ENCODE data around the gene ARSH. TPM values are rescaled to one million over a fixed set of nuclear protein-coding genes. Genes with fewer than 3 reads are reported as not detected.

ARSH gene
- total RNA-seq, 6 experiments from 2014 or later = not detected

DNA sequence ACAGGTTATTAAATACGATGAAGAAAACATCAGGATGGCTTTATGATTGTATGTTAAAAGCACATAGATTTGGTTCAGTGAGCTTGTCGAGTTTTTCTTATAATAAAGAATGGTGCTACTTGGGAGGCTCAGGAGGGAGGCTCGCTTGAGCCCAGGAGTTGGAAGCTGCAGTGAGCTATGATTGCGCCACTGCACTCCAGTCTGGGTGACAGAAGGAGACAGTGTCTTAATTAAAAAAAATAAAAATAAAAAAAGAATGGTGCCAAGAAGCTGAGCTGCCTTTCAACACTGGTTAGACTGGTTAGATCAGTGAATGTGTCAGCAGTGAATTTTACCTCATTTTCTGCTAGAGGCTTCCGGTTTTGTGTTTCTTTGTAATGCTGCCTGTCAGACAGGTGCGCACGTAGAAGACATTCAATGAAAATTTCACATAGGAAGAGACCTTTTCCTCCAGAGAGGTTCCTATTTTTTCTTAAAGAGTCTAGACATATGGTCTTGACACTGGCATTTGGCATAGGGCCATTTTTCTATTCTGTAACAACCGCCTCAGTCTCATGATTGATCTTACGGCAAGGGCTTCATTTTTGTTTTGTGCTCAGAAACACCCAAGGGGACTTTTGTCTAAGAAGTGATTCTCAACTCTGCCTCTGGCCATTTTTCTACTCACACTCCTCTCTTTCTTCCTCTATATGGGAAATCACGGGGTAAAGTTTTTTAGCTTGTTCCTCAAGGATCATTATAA is 19.9 kb downstream of the ARSH start:
- 55% methylated on average over 9 of the region's 10 CpGs for WGBS (ENCODE audit: insufficient coverage, low coverage, low lambda C conversion rate, missing lambda C conversion rate)

DNA sequence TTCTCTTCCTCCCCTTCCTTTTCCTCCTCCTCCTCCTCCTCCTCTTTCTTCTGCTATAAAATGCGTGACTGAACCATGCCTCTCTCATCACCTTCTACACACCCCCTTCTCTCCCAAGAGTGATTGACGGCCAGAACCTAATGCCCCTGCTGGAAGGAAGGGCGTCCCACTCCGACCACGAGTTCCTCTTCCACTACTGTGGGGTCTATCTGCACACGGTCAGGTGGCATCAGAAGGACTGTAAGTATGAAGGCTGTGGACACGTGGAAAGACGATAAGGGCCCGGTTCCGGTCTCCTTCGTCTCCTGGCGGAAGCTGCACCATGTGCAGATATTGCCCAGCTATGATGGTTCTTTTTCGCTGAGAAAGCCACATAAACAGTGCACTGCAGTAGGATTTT is 22.8 kb downstream of the ARSH start:
- H3K27ac ChIP-seq = no peak overlapping the region
- no peaks in the 10 kb centered on the region for H3K4me1 ChIP-seq
- intact Hi-C loops (cut with DNase I) = no loop called here
- no peaks in the 10 kb centered on the region for H3K27me3 ChIP-seq
- H3K4me3 ChIP-seq = no peak overlapping the region
- TF ChIP-seq POLR2A (IDR thresholded peaks at IDR 0.05) = no peak
- TF ChIP-seq, protein P1, sequence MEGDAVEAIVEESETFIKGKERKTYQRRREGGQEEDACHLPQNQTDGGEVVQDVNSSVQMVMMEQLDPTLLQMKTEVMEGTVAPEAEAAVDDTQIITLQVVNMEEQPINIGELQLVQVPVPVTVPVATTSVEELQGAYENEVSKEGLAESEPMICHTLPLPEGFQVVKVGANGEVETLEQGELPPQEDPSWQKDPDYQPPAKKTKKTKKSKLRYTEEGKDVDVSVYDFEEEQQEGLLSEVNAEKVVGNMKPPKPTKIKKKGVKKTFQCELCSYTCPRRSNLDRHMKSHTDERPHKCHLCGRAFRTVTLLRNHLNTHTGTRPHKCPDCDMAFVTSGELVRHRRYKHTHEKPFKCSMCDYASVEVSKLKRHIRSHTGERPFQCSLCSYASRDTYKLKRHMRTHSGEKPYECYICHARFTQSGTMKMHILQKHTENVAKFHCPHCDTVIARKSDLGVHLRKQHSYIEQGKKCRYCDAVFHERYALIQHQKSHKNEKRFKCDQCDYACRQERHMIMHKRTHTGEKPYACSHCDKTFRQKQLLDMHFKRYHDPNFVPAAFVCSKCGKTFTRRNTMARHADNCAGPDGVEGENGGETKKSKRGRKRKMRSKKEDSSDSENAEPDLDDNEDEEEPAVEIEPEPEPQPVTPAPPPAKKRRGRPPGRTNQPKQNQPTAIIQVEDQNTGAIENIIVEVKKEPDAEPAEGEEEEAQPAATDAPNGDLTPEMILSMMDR (IDR thresholded peaks at IDR 0.05) = no peak
- ATAC-seq (no peak), DNase-seq (no peak)
- no peaks in the 10 kb centered on the region for H3K36me3 ChIP-seq
- 62% methylated on average over 12 of the region's 13 CpGs for WGBS (ENCODE audit: insufficient coverage, low coverage, low lambda C conversion rate, missing lambda C conversion rate)
- no peaks in the 10 kb centered on the region for H3K9me3 ChIP-seq

More for the DNA sequence above, 19.9 kb downstream of the ARSH start:
- Histone ChIP-seq H3K4me3 (no peak overlapping the region), H3K4me1 (no peaks in the 10 kb centered on the region), H3K9me3 (no peaks in the 10 kb centered on the region), H3K27me3 (no peaks in the 10 kb centered on the region), H3K36me3 (no peaks in the 10 kb centered on the region), H3K27ac (no peak overlapping the region)
- DNase-seq (no peak), ATAC-seq (no peak)
- intact Hi-C loops (cut with DNase I) = no loop called here
- TF ChIP-seq POLR2A (IDR thresholded peaks at IDR 0.05) = no peak
- TF ChIP-seq, protein P1 (IDR thresholded peaks at IDR 0.05) = no peak

GRCh38 chrX:3037218-3037617 is 30.9 kb downstream of the ARSH start:
- Histone ChIP-seq H3K4me3 (no peak overlapping the region), H3K4me1 (peaks cover 0 to 9% (median 0%) of the 10 kb centered on the region in 4 donors), H3K27me3 (no peaks in the 10 kb centered on the region), H3K27ac (no peak overlapping the region), H3K36me3 (no peaks in the 10 kb centered on the region), H3K9me3 (no peaks in the 10 kb centered on the region)
- ATAC-seq (no peak), DNase-seq (no peak)
- 82% methylated on average over 3 of the region's 3 CpGs for WGBS (ENCODE audit: insufficient coverage, low coverage, low lambda C conversion rate, missing lambda C conversion rate)
- TF ChIP-seq POLR2A (IDR thresholded peaks at IDR 0.05) = no peak
- TF ChIP-seq, protein P1 (IDR thresholded peaks at IDR 0.05) = no peak
- intact Hi-C loops (cut with DNase I) = no loop called here

GRCh38 chrX:3044196-3044595 is 37.9 kb downstream of the ARSH start:
- no peaks in the 10 kb centered on the region for H3K36me3 ChIP-seq
- ATAC-seq (peak; percentile 47 to 62 (median 52)), DNase-seq (peak in 1 of 3 donors; percentile 25)
- H3K4me1 ChIP-seq = peaks cover 0 to 13% (median 0%) of the 10 kb centered on the region in 4 donors
- no peak overlapping the region for H3K4me3 ChIP-seq
- TF ChIP-seq POLR2A (IDR thresholded peaks at IDR 0.05) = no peak
- TF ChIP-seq, protein P1 (IDR thresholded peaks at IDR 0.05) = no peak
- no peaks in the 10 kb centered on the region for H3K27me3 ChIP-seq
- intact Hi-C loops (cut with DNase I) = no loop called here
- no peaks in the 10 kb centered on the region for H3K9me3 ChIP-seq
- no peak overlapping the region for H3K27ac ChIP-seq
- 17% methylated on average over 3 of the region's 3 CpGs for WGBS (ENCODE audit: insufficient coverage, low coverage, low lambda C conversion rate, missing lambda C conversion rate)
